Forelimb muscle (tissue), 1 donor: ENCODE results near the gene TRPC6. TPM values are rescaled to one million over a fixed set of nuclear protein-coding genes. Genes with fewer than 3 reads are reported as not detected.
"Not testable (repeated sequence)": the region's sequence is repeated elsewhere in the genome, so short reads cannot be mapped to it uniquely, and the experiment has no call there.

ENCODE experiments used
- DNase-seq: peaks from one replicate; pipeline ENCODE4 v3.0.0-alpha.2; 2013; ENCODE audit warnings: low read depth
- polyA plus RNA-seq: library from polyadenylated mRNA; unstranded; fragments of 120-200 nt; gene quantifications from one replicate; pipeline ENCODE4 v1.2.1, GENCODE V29; 2013; ENCODE audit not compliant: insufficient read length

The TRPC6 gene
- polyA plus RNA-seq, 1 donor, result 12.2 TPM

- no peak for DNase-seq
Measured at GRCh38 chr11:101453682-101454081, 130.1 kb downstream of the TRPC6 start.

GRCh38 chr11:101448881-101449442, 134.8 kb downstream of the TRPC6 start:
- DNase-seq, result no peak

DNA sequence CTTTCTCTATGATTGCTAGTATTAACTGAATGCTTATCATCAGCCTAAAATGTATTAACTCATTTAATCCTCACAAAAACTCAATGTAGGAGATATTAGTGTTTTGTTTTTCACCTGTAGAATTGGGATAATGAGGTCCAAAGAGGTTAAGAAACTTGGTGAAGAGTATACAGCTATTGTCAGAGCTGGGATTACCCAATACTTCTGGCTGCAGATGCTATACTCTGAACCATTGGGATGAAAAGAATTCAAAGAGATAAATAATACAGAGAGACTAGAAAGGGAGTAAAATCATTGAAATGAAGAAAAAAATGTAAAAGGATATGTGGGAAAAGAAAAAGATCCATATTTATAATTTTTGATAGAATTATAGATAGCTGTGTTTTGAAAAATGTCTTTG, 137.1 kb downstream of the TRPC6 start:
- no peak for DNase-seq

- DNase-seq, result no peak
Measured at GRCh38 chr11:101446238-101446637, 137.6 kb downstream of the TRPC6 start.

GRCh38 chr11:101445761-101446160, 138.0 kb downstream of the TRPC6 start:
- no peak for DNase-seq

- no peak for DNase-seq
Measured at GRCh38 chr11:101444851-101445250, 139.0 kb downstream of the TRPC6 start.

DNA sequence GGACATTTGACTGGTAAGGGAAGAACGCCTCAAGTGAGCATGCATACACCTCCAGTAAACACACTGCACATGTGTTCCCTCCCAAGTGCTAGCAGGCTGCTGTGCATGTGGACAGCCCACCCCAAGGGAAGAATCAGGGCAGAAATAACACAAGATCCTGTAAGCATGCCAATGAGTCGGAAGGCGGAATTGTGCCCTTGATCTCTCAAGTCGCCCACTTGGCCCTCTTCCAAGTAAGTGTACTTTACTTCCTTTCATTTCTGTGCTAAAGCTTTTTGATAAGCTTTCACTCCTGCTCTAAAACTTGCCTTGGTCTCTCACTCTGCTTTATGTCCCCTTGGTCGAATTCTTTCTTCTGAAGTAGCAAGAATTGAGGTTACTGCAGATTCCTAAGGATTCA, 139.6 kb downstream of the TRPC6 start:
- DNase-seq, result no peak

DNA sequence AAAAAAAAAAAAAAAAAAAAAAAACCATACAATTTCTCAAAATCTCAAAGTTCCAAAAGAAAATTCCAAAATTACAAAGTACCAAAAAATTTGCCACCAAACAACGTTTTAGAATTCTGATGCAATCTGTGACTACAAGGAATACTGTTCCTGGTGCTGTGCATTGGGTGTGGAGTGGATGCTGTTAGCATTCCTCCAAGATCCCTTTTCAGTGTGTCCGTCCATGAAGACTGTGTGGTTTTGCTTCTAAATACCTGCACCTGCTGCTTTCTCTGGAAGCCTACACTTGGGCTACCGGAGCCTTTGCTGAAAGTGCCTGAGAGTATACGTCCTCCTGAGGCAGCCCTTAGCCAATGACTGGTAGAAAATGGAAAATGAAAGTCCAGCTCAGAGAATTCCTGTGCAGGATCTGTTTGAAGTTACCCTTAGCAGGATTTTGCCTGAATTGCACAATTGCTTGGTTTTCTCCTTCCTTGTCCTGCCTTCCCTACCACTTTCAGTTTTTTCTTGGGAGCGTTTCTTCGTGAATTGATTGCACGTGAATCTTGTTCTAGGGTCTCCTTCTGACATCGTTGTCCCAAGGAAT, 140.8 kb downstream of the TRPC6 start:
- DNase-seq, result no peak

GRCh38 chr11:101442171-101442570, 141.6 kb downstream of the TRPC6 start:
- DNase-seq, result no peak

- DNase-seq, result no peak
Measured at GRCh38 chr11:101441747-101442146, 142.1 kb downstream of the TRPC6 start.

DNA sequence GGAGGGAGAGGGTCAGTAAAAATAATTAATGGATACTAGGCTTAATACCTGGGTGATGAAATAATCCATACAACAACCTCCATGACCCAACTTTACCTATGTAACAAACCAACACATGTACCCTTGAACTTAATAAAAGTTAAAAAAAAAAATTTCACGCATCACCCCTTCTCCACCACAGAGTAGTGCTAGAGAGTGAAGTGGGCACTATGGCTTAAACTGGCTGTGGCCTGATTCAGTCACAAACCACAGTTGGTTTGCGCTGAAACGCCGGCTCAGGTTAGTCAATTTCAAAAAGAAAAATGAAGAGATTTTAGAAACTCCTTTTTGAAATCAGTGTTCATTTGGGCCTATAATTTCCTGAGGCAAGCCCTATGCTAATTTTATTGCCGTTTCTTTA, 144.3 kb downstream of the TRPC6 start:
- DNase-seq, result no peak

DNA sequence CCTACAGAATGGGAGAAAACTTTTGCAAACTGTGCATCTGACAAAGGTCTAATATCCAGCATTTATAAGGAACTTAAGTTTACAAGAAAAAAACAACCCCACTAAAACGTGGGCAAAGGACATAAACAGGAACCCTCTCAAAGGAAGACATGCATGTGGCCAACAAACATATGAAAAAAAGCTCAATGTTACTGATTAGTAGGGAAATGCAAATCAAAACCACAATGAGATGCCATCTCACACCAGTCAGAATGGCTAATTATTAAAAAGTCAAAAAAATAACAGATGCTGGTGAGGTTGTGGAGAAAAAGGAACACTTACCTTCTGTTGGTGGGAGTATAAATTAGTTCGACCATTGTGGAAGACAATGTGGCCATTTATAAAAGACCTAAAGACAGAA, 145.1 kb downstream of the TRPC6 start:
- not testable (repeated sequence) for DNase-seq

- DNase-seq, result no peak
Measured at GRCh38 chr11:101438126-101438525, 145.7 kb downstream of the TRPC6 start.

DNA sequence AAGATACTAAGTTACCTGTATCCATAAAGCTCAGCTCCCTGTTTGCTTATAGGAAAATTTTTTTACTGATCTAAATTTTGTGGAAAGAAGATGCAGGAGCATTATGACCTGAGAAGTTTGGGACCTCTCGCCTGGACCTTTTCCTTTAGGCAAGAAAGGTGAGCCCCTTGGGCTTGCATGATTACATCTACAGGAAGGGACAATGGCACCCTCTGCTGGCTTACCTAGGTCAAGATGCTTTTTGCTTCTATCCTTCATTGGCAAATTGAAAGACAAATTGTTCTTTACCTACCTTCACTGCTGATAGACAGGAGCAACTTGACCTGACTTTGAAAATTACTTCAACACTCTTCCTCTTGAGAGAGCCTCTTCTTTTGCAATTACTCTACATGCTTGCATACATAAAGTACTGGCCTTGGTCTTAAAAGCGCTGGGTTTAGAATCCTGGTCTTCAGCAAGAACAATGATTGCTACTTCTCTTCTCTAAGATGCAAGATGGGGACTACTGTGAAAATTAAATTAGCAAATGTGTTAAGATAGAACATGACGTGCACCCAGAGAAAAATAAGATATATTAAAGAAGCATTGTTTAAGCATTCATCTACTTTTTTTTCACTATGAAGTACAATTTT, 147.2 kb downstream of the TRPC6 start:
- no peak for DNase-seq

DNA sequence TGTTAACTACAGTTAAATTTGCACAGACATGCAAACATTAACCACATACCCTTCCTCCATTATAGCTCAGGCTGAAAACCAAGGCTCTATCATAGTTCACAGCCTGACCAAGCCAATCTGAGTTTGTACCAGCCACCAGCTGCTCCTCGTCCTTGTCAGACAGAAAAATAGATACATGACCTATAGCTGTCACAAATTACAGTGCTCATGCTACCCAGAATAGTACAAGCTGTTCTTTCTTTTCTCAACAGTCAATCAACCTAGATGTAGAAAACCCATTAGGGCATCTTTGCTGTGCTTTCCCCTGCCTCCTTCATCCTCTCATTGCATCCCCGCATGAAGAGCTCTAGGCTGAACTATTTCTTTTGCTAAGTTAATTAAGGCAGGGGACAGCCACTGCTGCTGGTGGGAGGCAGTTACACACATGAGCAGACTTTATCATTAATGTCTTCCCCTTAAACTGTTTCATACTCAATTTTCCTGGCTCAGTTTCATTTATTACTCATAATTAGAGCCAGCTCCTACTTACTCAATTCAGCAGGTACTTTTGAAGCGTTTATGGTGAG, 148.3 kb downstream of the TRPC6 start:
- DNase-seq, result no peak

- DNase-seq, result no peak
Measured at GRCh38 chr11:101434026-101434643, 149.7 kb downstream of the TRPC6 start.

DNA sequence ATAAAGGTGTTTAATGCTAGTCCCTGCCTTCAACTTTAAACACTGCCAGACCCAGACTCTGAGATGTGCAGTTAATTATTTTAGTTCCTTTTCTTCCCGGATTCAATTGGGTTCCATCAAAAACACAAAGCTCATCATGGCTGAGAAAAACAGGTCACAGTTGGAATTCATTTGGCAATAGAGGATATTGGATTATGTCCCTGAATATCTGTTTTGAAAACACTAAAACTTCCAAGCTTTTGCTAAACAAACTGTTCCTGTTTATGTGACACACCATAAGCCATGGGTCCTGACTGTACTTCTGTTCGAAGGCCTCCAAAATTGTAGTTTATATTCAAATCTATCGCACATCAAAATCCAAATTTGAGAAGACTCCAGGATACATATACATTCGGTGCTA, 150.7 kb downstream of the TRPC6 start:
- DNase-seq, result no peak

DNA sequence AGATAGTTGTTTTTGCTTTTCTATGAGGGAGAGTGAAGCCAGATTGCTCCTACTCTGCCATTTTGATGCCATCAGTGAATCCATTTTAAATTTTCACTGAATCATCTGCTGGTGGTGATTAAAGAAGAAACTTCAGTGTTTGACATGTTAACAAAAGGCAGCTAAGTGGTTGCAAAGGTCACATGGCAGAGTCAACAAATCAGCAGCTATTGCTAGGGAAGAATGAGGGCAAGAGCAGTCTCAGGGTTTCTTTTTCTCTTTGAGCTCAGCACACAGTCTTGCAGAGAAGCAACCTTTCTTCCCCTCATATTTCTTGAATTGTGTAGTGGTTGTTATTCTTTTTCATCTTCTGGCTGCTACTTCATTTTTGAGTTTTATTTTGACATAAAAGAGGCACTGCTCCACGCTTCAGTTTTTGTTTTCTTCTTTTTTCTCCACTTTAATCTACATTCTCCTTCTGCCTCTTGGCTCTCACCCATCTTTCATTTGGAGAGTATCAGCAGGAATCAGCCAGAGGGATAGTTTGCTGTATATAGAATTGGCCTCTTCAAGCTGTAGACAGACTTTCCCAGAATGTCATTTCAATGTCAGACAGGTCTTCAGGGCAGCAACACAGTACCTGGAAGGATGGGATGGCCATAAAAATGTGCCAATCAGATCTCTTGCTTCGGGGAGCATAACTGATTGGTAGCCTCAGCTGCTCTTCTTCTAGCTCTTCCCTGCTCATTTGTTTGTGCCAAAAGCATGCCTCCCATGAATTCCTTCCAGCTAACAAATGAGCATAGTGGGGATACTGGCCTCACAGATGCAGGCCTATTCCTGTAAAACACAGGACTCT, 153.9 kb downstream of the TRPC6 start:
- peak; percentile 14 for DNase-seq

GRCh38 chr11:101428918-101429317, 154.9 kb downstream of the TRPC6 start:
- DNase-seq, result no peak

DNA sequence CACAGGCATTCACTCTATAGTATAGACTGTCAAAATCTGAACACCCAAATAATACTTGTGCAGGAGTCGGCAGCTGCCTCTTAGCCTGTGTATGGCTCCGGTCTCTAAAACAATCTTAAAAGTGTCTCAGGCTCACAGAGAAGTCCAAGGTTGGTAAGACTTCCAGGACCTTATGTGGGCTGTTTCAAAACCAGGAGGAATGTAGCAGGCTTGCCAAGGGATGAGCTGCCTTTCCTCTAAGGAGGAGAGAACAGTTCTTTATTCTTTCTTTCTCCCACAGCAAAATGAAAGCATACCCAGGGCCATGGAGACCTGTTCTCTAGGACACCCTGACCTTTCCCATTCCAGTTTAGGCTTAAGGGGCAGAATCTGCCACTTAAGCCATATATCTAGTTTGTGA, 176.5 kb downstream of the TRPC6 start:
- no peak for DNase-seq
